Ovary (tissue), 9 donors: ENCODE results near the gene CRMP1. TPM values are rescaled to one million over a fixed set of nuclear protein-coding genes. Genes with fewer than 3 reads are reported as not detected.
A peak's percentile ranks its signal among the peaks of the same experiment; 100 is the strongest.

Experiments
- DNase-seq, 5 donors: peaks; one replicate each; pipeline ENCODE4 v3.0.0-alpha.2; 2019 to 2020
- H3K27ac ChIP-seq, 2 donors: fragments of 200-600 bp; one replicate each; pipeline versions ENCODE4 v1.5.1 to v1.8.0; 2019 to 2022
- H3K27me3 ChIP-seq: fragments of 200-600 bp; one replicate; pipeline ENCODE4 v1.8.0; 2022
- H3K36me3 ChIP-seq: fragments of 200-600 bp; sonication (generic); one replicate; pipeline ENCODE4 v1.5.1; 2019
- H3K4me1 ChIP-seq: one replicate; pipeline ENCODE4 v1.8.1; 2013; ENCODE audit warnings: mild to moderate bottlenecking, moderate library complexity; ENCODE audit not compliant: insufficient read depth
- H3K4me3 ChIP-seq: fragments of 200-600 bp; sonication (generic); one replicate; pipeline ENCODE4 v1.5.1; 2017
- H3K9me3 ChIP-seq, 2 donors: fragments of 200-600 bp in 1 of 2; sonication (generic) in 1 of 2; one replicate each; pipeline versions ENCODE4 v1.5.1 to v1.8.1; 2013 to 2019; ENCODE audit warnings: mild to moderate bottlenecking in 1 of 2, moderate library complexity in 1 of 2
- CTCF ChIP-seq, 3 donors: fragments of 450-650 bp in 2 of 3; fragments of 200-600 bp in 1 of 3; IDR thresholded peaks; one replicate each; pipeline versions ENCODE4 v1.5.1 to v1.8.0; 2016 to 2022; ENCODE audit warnings: antibody characterized with exemption in 3 of 3, mild to moderate bottlenecking in 1 of 3
- EP300 ChIP-seq: sonication (generic); formaldehyde crosslinking; IDR thresholded peaks from one replicate; pipeline ENCODE4 v1.6.1; 2017; ENCODE audit warnings: antibody characterized with exemption
- POLR2A ChIP-seq: fragments of 450-650 bp; IDR thresholded peaks from one replicate; pipeline ENCODE4 v1.6.1; 2017; ENCODE audit warnings: antibody characterized with exemption, mild to moderate bottlenecking, moderate library complexity
- WGBS, 3 donors: extraction: QIAGEN DNeasy Blood & Tissue Kit in 1 of 3; methylation state at CpG; one replicate each; pipeline versions ENCODE4 v1.1.5 to v1.1.7; 2013 to 2017; 5-methylcytosine and 5-hydroxymethylcytosine counted together
- intact Hi-C, 4 donors: fragments of 100-400 bp; cut with DNase I; formaldehyde crosslinking; loops; one replicate each; pipeline versions ENCODE4 v1.11.0 to v1.15.1; 2022 to 2023
- microRNA counts: library from miRNA; unstranded; fragments of <30 nt; microRNA quantifications from one replicate; lab custom pipeline; 2016
- microRNA-seq, 3 donors: library from miRNA; unstranded; fragments of <30 nt; microRNA quantifications; one replicate each; pipeline versions ENCODE4 to v1.2.0, GENCODE V29; 2019 to 2020
- polyA plus RNA-seq, 2 donors: library from polyadenylated mRNA; stranded (reverse); fragments of 200-250 nt in 1 of 2; fragments of 350-450 nt in 1 of 2; fragmentation: Illumina TruSeq in 1 of 2; extraction: RNeasy Lipid Tissue Mini Kit (QIAGEN cat#74804) in 1 of 2; gene quantifications; one replicate each; pipeline ENCODE4 v1.2.3, GENCODE V29; 2013 to 2014
- small RNA-seq: library from RNA; depleted of rRNA; stranded (forward); fragments of <200 nt; gene quantifications from one replicate; pipeline ENCODE3, GENCODE V24; 2016
- total RNA-seq, 7 donors: library from RNA; depleted of rRNA in 2 of 7; stranded (reverse); fragments of >200 nt in 2 of 7; fragmentation: NEBNext Ultra II Directional in 3 of 7; extraction: Animal tissue kit (Norgen Biotek cat#: 25700) in 3 of 7; gene quantifications; one replicate each; pipeline versions ENCODE4 v1.1.0 to v1.2.4, GENCODE V29; 2016 to 2023
- donor health status: DM: no; HTN: no; CAD: no; lungs with moderate emphysema.
- donor health status: DM: no; HTN: no; CAD: no.
- donor health status: Bipolar disorder and iron deficiency.
- donor health status: DM: yes; HTN: yes; CAD: no.
- donor health status: DM: no; HTN: no; CAD: no.
- donor health status: DM: yes; HTN: yes; CAD: no.

The CRMP1 gene
- total and polyA plus RNA-seq, 9 donors = 1.2 to 5.5 (median 4.2) TPM

GRCh38 chr4:5773271-5773555 lies 119.7 kb downstream of the CRMP1 start:
- TF ChIP-seq EP300 (no peak), POLR2A (no peak), CTCF (IDR thresholded peaks at IDR 0.05) (no peak)
- DNase-seq = no peak
- Histone ChIP-seq H3K9me3 (peaks cover 0 to 4% of the 10 kb centered on the region in 2 donors), H3K4me1 (no peaks in the 10 kb centered on the region), H3K27ac (no peak overlapping the region), H3K27me3 (no peaks in the 10 kb centered on the region), H3K4me3 (no peak overlapping the region), H3K36me3 (no peaks in the 10 kb centered on the region)
- intact Hi-C loops = no loop called here
- WGBS, 3 donors = 97 to 100% (median 97%) methylated on average over 2 of the region's 2 CpGs

GRCh38 chr4:5772528-5773270 lies 120.2 kb downstream of the CRMP1 start:
- peak in 1 of 5 donors; percentile 14 for DNase-seq
- WGBS, 3 donors = 88 to 89% (median 89%) methylated on average over 9 of the region's 9 CpGs

More at GRCh38 chr4:5772528-5773270, 120.2 kb downstream of the CRMP1 start:
- Histone ChIP-seq H3K27me3 (no peaks in the 10 kb centered on the region), H3K4me3 (no peak overlapping the region), H3K4me1 (no peaks in the 10 kb centered on the region), H3K36me3 (no peaks in the 10 kb centered on the region), H3K9me3 (peaks cover 0 to 4% of the 10 kb centered on the region in 2 donors), H3K27ac (no peak overlapping the region)
- no peak for TF ChIP-seq CTCF (IDR thresholded peaks at IDR 0.05)
- TF ChIP-seq EP300 = no peak
- no peak for TF ChIP-seq POLR2A
- intact Hi-C loops = no loop called here

MicroRNA genes within 50 kb of the gene (microRNA counts, 767-probe panel; counts per million panel counts)
- microRNA hsa-miR-378d (lab: Ali Mortazavi, UCI) = 530 counts per million, percentile 78 among the panel's probes with 10 or more counts

Small RNA genes lying within 50 kb of the gene (microRNA-seq; reads per million reads assigned to microRNA genes)
- gene MIR378D1 = 0.16 to 0.75 (median 0.18) reads per million in 3 donors

Small RNA genes lying within 50 kb of the gene (small RNA-seq; reads per million reads assigned to genes)
- not detected for gene MIR378D1

Other genes starting within 250 kb of the CRMP1 start
- 10 to 100 TPM; 10.9 to 19.4 (median 14.2) TPM for gene EVC2, start 184.5 kb downstream of the CRMP1 start, total RNA-seq
- gene EVC2, start 184.5 kb downstream of the CRMP1 start, polyA plus RNA-seq = 10 to 100 TPM in 1 of 2 donors, 1 to 10 TPM in 1; 8.1 to 11.4 TPM
- 10 to 100 TPM; 41.7 to 63.5 (median 48.9) TPM for gene EVC, start 181.9 kb downstream of the CRMP1 start, total RNA-seq
- gene EVC, start 181.9 kb downstream of the CRMP1 start, polyA plus RNA-seq = 10 to 100 TPM; 16.4 to 20.1 TPM
- gene C4orf50, start 125.3 kb upstream of the CRMP1 start, total RNA-seq = under 1 TPM; 0.10 to 0.35 (median 0.12) TPM
- gene C4orf50, start 125.3 kb upstream of the CRMP1 start, polyA plus RNA-seq = under 1 TPM; 0.04 to 0.10 TPM